Measurements from ENCODE around the gene KCNK3.

DNA sequence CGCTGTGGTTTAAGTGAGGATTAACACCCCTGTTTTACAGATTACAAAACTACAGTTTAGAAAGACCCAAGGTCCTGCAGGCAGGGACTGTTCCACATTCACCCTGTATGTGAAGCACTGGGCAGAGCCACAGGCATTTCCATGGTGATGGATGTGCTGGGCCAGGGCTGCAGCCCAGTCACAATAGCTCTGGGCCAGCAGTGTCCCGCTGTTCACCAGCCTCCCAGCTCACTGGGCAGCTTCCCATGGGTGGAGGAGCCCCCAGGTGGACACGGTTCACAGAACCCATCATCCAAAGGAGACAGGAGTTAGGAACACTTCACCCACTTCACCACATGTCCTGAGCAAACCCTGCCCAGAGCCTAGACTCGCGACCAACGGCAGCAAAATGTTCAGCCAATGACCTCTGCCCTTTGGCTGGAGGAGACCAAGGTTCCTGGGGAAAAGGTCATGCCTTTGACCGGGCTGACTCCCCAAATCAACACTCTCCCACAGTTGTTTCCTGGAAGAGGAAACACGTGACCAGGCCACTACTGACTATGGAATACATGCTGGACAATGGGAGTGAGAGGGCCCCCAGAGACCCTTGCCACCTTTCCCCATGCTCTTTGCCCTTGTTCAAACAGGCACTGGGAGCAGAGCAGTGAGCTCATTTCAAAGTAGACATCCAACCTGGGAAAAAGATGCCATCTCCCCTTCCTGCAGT is 43.5 kb downstream of the KCNK3 start:
- TF ChIP-seq, protein P1, sequence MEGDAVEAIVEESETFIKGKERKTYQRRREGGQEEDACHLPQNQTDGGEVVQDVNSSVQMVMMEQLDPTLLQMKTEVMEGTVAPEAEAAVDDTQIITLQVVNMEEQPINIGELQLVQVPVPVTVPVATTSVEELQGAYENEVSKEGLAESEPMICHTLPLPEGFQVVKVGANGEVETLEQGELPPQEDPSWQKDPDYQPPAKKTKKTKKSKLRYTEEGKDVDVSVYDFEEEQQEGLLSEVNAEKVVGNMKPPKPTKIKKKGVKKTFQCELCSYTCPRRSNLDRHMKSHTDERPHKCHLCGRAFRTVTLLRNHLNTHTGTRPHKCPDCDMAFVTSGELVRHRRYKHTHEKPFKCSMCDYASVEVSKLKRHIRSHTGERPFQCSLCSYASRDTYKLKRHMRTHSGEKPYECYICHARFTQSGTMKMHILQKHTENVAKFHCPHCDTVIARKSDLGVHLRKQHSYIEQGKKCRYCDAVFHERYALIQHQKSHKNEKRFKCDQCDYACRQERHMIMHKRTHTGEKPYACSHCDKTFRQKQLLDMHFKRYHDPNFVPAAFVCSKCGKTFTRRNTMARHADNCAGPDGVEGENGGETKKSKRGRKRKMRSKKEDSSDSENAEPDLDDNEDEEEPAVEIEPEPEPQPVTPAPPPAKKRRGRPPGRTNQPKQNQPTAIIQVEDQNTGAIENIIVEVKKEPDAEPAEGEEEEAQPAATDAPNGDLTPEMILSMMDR (IDR thresholded peaks at IDR 0.05) = no peak
- TF ChIP-seq ZFX (IDR thresholded peaks at IDR 0.05; ENCODE audit: borderline replicate concordance) = no peak
